EL (cell line): ENCODE results near the gene DOCK10.
A peak's percentile ranks its signal among the peaks of the same experiment; 100 is the strongest.
"Not testable (repeated sequence)": the region's sequence is repeated elsewhere in the genome, so short reads cannot be mapped to it uniquely, and the experiment has no call there.

ENCODE experiments used
- DNase-seq: peaks from one replicate; pipeline ENCODE4 v3.0.0-alpha.2; 2016

The DOCK10 gene

GRCh38 chr2:224941960-224942359 is 100.3 kb downstream of the DOCK10 start:
- DNase-seq = no peak

DNA sequence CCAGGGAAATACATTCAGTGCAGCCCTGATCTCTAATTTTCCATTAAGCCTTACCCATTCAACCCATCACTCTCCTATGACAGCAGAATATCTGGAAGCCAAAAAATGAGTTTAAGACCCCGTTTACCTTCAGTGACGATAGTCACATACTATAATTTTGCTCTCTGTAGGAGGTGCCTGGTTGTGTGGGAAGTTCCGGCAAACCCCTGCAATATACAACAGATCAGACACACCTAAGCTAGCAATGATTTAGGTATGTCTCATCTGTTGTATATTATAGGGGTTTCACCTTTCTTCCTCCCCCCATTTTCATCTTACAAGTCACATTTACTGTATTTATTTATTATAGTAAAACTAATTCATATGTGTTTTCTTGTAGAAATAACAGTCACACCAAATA is 101.7 kb downstream of the DOCK10 start:
- no peak for DNase-seq

GRCh38 chr2:224938651-224939182 is 103.6 kb downstream of the DOCK10 start:
- DNase-seq = peak; percentile 40

- DNase-seq = no peak
These were observed 104.4 kb downstream of the DOCK10 start for GRCh38 chr2:224937887-224938286.

- DNase-seq = no peak
These were observed 107.6 kb downstream of the DOCK10 start for GRCh38 chr2:224934526-224935188.

DNA sequence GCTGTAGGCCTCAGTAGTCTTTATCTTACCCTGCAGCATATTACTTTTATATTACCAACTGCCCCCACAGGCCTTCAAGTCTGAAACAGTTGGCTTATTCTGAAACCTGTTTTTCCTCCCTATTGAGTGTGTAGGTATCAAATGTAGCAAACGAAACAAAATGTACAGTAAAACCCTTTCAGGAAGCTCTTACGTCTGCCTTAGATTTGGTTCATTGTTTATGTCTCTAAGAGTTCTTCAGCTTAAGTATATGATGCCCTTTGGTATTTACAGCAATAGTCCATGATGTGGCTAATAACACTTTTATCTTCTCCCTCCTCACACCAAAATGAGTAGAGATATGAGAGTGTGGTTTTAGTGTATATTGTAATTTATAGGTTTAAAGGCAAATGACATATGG is 108.8 kb downstream of the DOCK10 start:
- no peak for DNase-seq

DNA sequence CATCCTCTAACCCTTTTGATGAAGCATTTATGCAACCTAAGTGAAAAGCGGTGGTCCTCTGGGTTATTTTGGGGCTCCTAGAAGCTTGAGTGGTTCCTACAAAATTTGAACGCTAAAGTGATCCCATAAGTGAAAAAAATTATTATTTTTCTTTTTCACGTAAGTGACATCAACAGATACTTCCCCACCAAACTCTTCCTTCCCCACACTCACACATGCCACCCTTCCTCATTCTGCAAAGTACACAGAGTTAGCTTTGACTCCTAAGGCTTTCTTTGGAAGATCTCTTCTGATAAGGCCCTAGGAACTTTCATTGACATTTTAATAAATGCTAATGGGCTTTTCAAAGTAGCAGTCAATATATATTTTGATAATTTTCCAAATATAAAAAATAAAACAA is 109.7 kb downstream of the DOCK10 start:
- DNase-seq = no peak

GRCh38 chr2:224931956-224932355 is 110.3 kb downstream of the DOCK10 start:
- DNase-seq = no peak

GRCh38 chr2:224930990-224931389 is 111.3 kb downstream of the DOCK10 start:
- DNase-seq = no peak

GRCh38 chr2:224930124-224930523 is 112.1 kb downstream of the DOCK10 start:
- no peak for DNase-seq

DNA sequence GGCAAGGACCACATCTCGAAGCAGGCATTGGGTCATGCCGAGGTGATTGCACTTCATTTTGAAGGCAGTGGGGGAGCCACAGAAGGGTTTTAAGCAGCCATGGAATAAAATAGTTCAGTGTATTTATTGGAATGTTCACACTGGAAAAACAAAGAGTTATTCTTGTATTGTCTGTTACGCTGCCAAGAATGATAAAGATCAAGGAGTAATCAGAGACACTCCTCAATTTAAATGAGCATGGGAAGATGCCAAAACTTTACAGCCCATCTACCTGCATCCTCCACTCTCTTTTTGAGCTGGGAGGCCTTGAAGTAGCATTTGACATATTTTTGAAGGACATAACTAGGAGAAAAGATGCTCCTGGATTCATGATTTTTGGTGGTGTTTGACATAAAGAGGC is 112.8 kb downstream of the DOCK10 start:
- no peak for DNase-seq

DNA sequence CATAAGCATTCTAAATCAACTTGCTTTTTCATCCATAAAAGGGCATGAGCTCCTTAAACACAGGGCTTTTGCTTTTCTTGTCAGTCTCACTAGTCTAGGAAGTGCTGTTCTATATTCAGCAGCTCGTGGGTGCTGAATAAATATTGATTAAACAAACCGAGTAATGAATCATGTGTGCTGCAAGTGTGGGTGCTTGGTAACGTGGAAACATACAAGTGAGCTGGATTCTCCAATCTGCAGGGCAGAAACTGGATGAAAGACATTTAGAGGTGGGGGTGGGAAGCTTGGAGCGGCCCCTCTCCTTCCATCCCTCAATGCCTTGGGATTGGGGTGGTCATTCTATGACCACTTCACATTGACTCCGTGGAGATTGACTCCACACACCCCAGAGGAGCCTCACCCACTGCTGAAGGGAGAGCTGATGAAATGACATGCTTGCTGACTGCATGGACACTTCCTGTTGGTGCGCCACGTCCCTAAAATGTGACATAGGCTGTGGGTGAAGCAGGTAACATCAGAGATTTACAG is 114.6 kb downstream of the DOCK10 start:
- DNase-seq = no peak

- DNase-seq = no peak
These were observed 115.3 kb downstream of the DOCK10 start for GRCh38 chr2:224927011-224927410.

GRCh38 chr2:224925810-224926100 is 116.5 kb downstream of the DOCK10 start:
- DNase-seq = peak; percentile 17

- no peak for DNase-seq
These were observed 117.0 kb downstream of the DOCK10 start for GRCh38 chr2:224925061-224925809.

GRCh38 chr2:224924631-224925030 is 117.6 kb downstream of the DOCK10 start:
- no peak for DNase-seq

GRCh38 chr2:224922142-224922727 is 120.0 kb downstream of the DOCK10 start:
- DNase-seq = no peak

DNA sequence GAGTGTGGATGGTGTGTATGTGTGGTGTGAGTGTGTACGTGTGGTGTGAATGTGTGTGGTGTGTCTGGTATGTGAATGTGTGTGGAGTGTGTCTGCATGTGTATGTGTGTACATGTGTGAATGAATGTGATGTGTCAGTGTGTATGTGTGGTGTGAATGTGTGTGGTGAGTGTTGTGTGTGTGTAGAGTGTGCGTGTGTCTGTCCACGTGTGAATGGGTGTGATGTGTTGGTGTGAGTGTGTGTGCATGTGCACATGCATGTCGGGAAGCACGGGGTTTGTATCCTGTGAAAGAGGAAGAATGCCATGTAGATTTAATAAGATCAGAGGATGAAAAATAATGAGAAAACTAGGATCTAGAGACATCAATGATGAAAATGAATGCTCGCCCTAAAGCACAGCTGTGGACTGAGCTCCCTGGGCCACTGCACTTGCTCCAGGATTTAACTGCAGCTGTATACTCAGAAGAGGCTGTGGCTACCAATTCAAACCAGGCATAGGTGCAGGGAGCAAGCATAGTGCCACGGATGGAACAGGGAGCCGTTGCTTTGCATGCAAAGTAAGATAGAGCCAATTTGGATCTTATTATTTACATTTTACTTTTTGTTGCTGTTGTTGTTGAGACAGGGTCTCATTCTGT is 122.7 kb downstream of the DOCK10 start:
- DNase-seq = no peak

GRCh38 chr2:224918626-224919471 is 123.4 kb downstream of the DOCK10 start:
- no peak for DNase-seq

DNA sequence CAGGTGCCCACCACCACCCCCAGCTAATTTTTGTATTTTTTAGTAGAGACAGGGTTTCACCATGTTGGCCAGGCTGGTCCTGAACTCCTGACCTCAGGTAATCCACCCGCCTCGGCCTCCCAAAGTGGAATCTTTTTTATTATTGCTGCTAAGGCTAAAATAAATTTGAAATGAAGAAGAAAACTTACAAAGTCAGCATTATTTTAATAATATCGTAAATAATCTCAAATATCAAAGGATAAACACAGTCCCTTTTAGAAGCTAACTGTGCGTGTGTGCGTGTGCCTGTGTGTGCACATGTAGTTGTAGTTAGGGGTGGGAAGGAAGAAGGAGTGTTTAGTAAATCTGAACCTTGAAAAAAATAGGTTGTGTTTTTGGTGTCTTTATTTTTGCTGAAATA is 125.0 kb downstream of the DOCK10 start:
- not testable (repeated sequence) for DNase-seq

DNA sequence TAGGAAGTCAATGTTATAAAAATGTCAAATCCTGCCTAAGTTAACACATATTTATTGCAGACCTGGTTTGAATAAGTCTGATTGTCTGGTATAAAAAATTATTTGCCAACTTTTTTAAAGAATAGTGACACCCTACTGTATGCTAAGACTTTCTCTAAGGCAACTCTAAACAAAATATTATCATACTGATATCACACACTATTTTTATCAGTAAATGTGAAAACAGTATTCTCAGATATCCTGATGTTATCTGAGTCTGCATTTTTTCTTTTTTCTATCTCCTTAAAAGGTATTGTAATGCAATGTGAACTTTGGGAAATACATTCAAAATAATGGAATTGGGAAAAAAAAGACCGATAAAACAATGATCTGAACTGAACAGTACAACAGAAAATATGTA is 127.1 kb downstream of the DOCK10 start:
- DNase-seq = no peak

DNA sequence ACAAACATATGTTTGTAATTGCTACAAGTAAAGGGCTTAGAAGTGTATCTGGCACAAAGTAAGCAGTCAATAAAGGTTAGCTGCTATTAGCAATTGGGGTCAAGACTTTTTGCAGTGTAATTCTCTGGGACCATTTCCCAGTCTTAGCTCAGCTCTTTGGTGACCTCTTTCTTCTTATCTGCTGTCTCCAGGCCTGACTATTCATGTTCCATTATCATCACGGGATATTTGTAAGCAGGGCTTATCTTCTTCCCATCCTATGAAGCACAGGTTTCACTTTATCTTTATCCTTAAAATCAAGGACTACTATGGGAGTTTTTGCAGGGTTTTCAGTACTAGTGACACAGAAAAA is 131.7 kb downstream of the DOCK10 start:
- peak; percentile 15 for DNase-seq
